LNCAP (cell line): ENCODE data around the gene TMEM145.

Source experiments
- TF ChIP-seq, protein P1 (sequence below): fragments of 450-650 bp; IDR thresholded peaks from 2 replicates; pipeline ENCODE4 v1.5.1; 2017; ENCODE audit warnings: mild to moderate bottlenecking

TMEM145 gene

DNA sequence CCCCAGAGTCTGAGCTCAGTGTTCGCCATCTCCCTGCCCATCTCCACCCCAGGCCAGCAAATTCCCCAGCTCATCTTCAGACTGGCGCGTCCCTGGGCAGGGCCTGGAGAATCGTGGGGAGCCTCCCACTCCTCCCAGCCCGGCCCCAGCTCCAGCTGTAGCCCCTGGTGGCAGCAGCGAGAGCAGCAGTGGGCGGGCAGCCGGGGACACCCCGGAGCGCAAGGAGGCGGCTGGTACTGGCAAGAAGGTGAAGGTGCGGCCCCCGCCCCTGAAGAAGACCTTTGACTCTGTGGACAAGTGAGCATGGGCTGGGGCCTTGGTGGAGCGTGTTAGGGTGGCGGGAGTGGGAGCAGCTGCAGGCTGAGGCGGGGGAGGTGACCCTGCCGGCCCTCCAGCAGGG is 19.6 kb upstream of the TMEM145 start:
- TF ChIP-seq, protein P1, sequence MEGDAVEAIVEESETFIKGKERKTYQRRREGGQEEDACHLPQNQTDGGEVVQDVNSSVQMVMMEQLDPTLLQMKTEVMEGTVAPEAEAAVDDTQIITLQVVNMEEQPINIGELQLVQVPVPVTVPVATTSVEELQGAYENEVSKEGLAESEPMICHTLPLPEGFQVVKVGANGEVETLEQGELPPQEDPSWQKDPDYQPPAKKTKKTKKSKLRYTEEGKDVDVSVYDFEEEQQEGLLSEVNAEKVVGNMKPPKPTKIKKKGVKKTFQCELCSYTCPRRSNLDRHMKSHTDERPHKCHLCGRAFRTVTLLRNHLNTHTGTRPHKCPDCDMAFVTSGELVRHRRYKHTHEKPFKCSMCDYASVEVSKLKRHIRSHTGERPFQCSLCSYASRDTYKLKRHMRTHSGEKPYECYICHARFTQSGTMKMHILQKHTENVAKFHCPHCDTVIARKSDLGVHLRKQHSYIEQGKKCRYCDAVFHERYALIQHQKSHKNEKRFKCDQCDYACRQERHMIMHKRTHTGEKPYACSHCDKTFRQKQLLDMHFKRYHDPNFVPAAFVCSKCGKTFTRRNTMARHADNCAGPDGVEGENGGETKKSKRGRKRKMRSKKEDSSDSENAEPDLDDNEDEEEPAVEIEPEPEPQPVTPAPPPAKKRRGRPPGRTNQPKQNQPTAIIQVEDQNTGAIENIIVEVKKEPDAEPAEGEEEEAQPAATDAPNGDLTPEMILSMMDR = no peak

- TF ChIP-seq, protein P1 = no peak
Measured at GRCh38 chr19:42293948-42294347, 19.2 kb upstream of the TMEM145 start.

DNA sequence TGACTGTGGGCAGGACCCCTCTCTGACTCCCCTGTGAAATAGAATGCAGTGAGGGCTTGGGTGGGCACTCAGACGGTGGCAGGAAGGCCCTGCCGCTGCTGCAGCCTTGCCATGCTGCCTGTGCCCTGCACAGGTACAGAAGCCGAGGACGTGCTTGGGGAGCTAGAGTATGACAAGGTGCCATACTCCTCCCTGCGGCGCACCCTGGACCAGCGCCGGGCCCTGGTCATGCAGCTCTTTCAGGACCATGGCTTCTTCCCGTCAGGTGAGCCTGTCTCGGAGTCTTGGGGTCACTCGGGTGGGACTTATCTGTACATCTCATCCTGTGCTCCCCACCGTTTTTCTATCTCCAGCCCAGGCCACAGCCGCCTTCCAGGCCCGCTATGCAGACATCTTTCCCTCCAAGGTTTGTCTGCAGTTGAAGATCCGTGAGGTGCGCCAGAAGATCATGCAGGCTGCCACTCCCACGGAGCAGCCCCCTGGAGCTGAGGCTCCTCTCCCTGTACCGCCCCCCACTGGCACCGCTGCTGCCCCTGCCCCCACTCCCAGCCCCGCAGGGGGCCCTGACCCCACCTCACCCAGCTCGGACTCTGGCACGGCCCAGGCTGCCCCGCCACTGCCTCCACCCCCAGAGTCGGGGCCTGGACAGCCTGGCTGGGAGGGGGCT is 18.5 kb upstream of the TMEM145 start:
- TF ChIP-seq, protein P1 = no peak

- TF ChIP-seq, protein P1 = no peak
Measured at GRCh38 chr19:42295342-42295741, 17.8 kb upstream of the TMEM145 start.

- TF ChIP-seq, protein P1 = peak; percentile 66
Measured at GRCh38 chr19:42295831-42296525, 17.1 kb upstream of the TMEM145 start.

- TF ChIP-seq, protein P1 = no peak
Measured at GRCh38 chr19:42297039-42297438, 16.1 kb upstream of the TMEM145 start.

- TF ChIP-seq, protein P1 = no peak
Measured at GRCh38 chr19:42301646-42302203, 11.4 kb upstream of the TMEM145 start, which contains the start of gene PRR19. PRR19 (plus strand) TSS chr19:42302132; CDS start chr19:42309585, 7,453 bp downstream.
